Hepatocyte (in vitro differentiated cells): Measurements from ENCODE around the gene LY6G6F.

ENCODE experiments used
- EZH2 ChIP-seq: fragments of 200-600 bp; sonication (generic); IDR thresholded peaks from 2 replicates; pipeline ENCODE4 v1.6.1; 2016; ENCODE audit warnings: antibody characterized with exemption, mild to moderate bottlenecking, borderline replicate concordance
- TF ChIP-seq, protein P1 (sequence below): fragments of 200-600 bp; sonication (generic); IDR thresholded peaks from 2 replicates; pipeline ENCODE4 v1.5.1; 2016; ENCODE audit warnings: antibody characterized with exemption, mild to moderate bottlenecking; ENCODE audit not compliant: poor library complexity

GRCh38 chr6:31734247-31734820, 27.7 kb downstream of the LY6G6F start:
- TF ChIP-seq, protein P1, sequence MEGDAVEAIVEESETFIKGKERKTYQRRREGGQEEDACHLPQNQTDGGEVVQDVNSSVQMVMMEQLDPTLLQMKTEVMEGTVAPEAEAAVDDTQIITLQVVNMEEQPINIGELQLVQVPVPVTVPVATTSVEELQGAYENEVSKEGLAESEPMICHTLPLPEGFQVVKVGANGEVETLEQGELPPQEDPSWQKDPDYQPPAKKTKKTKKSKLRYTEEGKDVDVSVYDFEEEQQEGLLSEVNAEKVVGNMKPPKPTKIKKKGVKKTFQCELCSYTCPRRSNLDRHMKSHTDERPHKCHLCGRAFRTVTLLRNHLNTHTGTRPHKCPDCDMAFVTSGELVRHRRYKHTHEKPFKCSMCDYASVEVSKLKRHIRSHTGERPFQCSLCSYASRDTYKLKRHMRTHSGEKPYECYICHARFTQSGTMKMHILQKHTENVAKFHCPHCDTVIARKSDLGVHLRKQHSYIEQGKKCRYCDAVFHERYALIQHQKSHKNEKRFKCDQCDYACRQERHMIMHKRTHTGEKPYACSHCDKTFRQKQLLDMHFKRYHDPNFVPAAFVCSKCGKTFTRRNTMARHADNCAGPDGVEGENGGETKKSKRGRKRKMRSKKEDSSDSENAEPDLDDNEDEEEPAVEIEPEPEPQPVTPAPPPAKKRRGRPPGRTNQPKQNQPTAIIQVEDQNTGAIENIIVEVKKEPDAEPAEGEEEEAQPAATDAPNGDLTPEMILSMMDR: no peak
- no peak for TF ChIP-seq EZH2
